Breast epithelium (tissue), 3 donors: ENCODE measurements around the gene PRKAB2.

Experiments
- CTCF ChIP-seq, 3 donors: fragments of 450-650 bp; IDR thresholded peaks; one replicate each; pipeline ENCODE4 v1.5.1; 2016 to 2017; ENCODE audit warnings: antibody characterized with exemption in 3 of 3, mild to moderate bottlenecking in 3 of 3, moderate library complexity in 3 of 3
- POLR2A ChIP-seq: fragments of 450-650 bp; IDR thresholded peaks from one replicate; pipeline ENCODE4 v1.6.1; 2016; ENCODE audit warnings: antibody characterized with exemption, mild to moderate bottlenecking, moderate library complexity
- POLR2AphosphoS5 ChIP-seq, 3 donors: sonication (generic); formaldehyde crosslinking; IDR thresholded peaks; one replicate each; pipeline ENCODE4 v1.6.1; 2017; ENCODE audit warnings: antibody characterized with exemption in 3 of 3

GRCh38 chr1:147111381-147112130 is 60.7 kb downstream of the PRKAB2 start:
- TF ChIP-seq POLR2A (no peak), CTCF (IDR thresholded peaks at IDR 0.05) (no peak), POLR2AphosphoS5 (IDR thresholded peaks at IDR 0.05) (no peak)
